HCT116 (cell line): ENCODE measurements around the gene DOCK9. TPM values are rescaled to one million over a fixed set of nuclear protein-coding genes. Genes with fewer than 3 reads are reported as not detected.

Source experiments
- ATAC-seq: fragments of 200-7000 bp; cut with Tn5 transposase; 2 replicates; pipeline ENCODE4 v1.9.1; 2020; ENCODE audit warnings: mild to moderate bottlenecking, moderate library complexity
- BruUV-seq: library from RNA; stranded (reverse); fragments of 400-500 nt; replicated peaks from 2 replicates; lab custom pipeline; 2021; lab: Mats Ljungman, UMichigan
- CTCF ChIA-PET: fragments of 300-600 bp; sonication (Branson Sonifier 250); formaldehyde crosslinking; loops from one replicate; lab custom pipeline; 2021; ENCODE audit warnings: antibody characterized with exemption; lab: Charles Lee
- POLR2A ChIA-PET: fragments of 300-600, 350-600 bp; sonication (Branson Sonifier 250); formaldehyde crosslinking; loops from one replicate; lab custom pipeline; 2021; ENCODE audit warnings: antibody characterized with exemption; lab: Charles Lee
- RAD21 ChIA-PET, 2 experiments: fragments of 300-600 bp; sonication (Branson Sonifier 250); formaldehyde crosslinking; loops; one replicate each; lab custom pipeline; 2023; ENCODE audit warnings: low total read pairs in 2 of 2; ENCODE audit not compliant: uncharacterized antibody in 2 of 2, unreplicated experiment in 2 of 2, low non-redundant PET in 1 of 2; lab: Charles Lee
- DNase-seq: peaks from one replicate; pipeline ENCODE4 v3.0.0-alpha.2; 2010; ENCODE audit warnings: low read depth, low spot score
- H2AFZ ChIP-seq: fragments of 200-600 bp; shearing (Covaris generic), sonication (generic); 2 replicates; pipeline ENCODE4 v1.6.1; 2017; ENCODE audit warnings: low read depth, mixed run types, mixed read lengths, antibody characterized with exemption, low read length; ENCODE audit not compliant: poor library complexity, severe bottlenecking
- H3K27ac ChIP-seq: 2 replicates; pipeline ENCODE4 v1.5.1; 2012; ENCODE audit warnings: low read depth, low read length
- H3K27me3 ChIP-seq: fragments of 200-600 bp; sonication (generic); 2 replicates; pipeline ENCODE4 v1.6.1; 2016; ENCODE audit warnings: mixed run types, low read length, mixed read lengths; ENCODE audit not compliant: insufficient read depth
- H3K36me3 ChIP-seq, 2 experiments: fragments of 200-500 bp in 1 of 2; fragments of 200-600 bp in 1 of 2; sonication (Bioruptor generic) in 1 of 2; sonication (generic) in 1 of 2; 2 replicates each; pipeline versions ENCODE4 v1.5.1 to v1.6.1; 2014 to 2016; ENCODE audit warnings: low read length in 2 of 2, inconsistent platforms in 1 of 2, mixed read lengths in 1 of 2, mixed run types in 1 of 2; ENCODE audit not compliant: insufficient read depth in 2 of 2, control insufficient read depth in 1 of 2
- H3K4me1 ChIP-seq, 2 experiments: fragments of 200-600 bp in 1 of 2; sonication (generic) in 1 of 2; 2 replicates each; pipeline versions ENCODE4 v1.5.1 to v1.6.1; 2012 to 2017; ENCODE audit warnings: low read length in 2 of 2, inconsistent platforms in 1 of 2, mild to moderate bottlenecking in 1 of 2, mixed read lengths in 1 of 2, mixed run types in 1 of 2, moderate library complexity in 1 of 2; ENCODE audit not compliant: insufficient read depth in 2 of 2, control insufficient read depth in 1 of 2
- H3K4me2 ChIP-seq: fragments of 200-600 bp; sonication (generic); 2 replicates; pipeline ENCODE4 v1.6.1; 2017; ENCODE audit warnings: mixed run types, low read length, mixed read lengths
- H3K4me3 ChIP-seq, 2 experiments: fragments of 200-600 bp in 1 of 2; sonication (generic) in 1 of 2; replicated peaks in 1 of 2; 2 replicates each; pipeline ENCODE4 v1.5.1; 2011 to 2016; ENCODE audit warnings: low read length in 2 of 2, control low read depth in 1 of 2, low read depth in 1 of 2, mild to moderate bottlenecking in 1 of 2, mixed read lengths in 1 of 2, mixed run types in 1 of 2
- H3K79me2 ChIP-seq: fragments of 200-600 bp; sonication (generic); 2 replicates; pipeline ENCODE4 v1.6.1; 2017; ENCODE audit warnings: mild to moderate bottlenecking, mixed run types, low read length, moderate library complexity, mixed read lengths; ENCODE audit not compliant: insufficient read depth
- H3K9ac ChIP-seq: fragments of 200-600 bp; sonication (generic); 2 replicates; pipeline ENCODE4 v1.6.1; 2016; ENCODE audit warnings: low read length, mixed read lengths
- H3K9me2 ChIP-seq: fragments of 200-600 bp; sonication (generic), shearing (Covaris generic); 2 replicates; pipeline ENCODE4 v1.6.1; 2017; ENCODE audit warnings: mixed run types, mild to moderate bottlenecking, moderate library complexity; ENCODE audit not compliant: insufficient read depth
- H3K9me3 ChIP-seq, 2 experiments: fragments of 200-500 bp in 1 of 2; fragments of 200-600 bp in 1 of 2; sonication (Bioruptor generic) in 1 of 2; sonication (generic) in 1 of 2; 2 replicates each; pipeline ENCODE4 v1.6.1; 2014 to 2017; ENCODE audit warnings: low read length in 2 of 2, mixed read lengths in 2 of 2, inconsistent platforms in 1 of 2, low read depth in 1 of 2, mild to moderate bottlenecking in 1 of 2, mixed run types in 1 of 2, moderate library complexity in 1 of 2; ENCODE audit not compliant: control insufficient read depth in 1 of 2, insufficient read depth in 1 of 2
- H4K20me1 ChIP-seq: fragments of 200-600 bp; sonication (generic), shearing (Covaris generic); 2 replicates; pipeline ENCODE4 v1.6.1; 2017; ENCODE audit warnings: mixed run types, mild to moderate bottlenecking, moderate library complexity; ENCODE audit not compliant: insufficient read depth
- ATF3 ChIP-seq: IDR thresholded peaks from 2 replicates; pipeline ENCODE4 v1.6.1; 2012
- CBX3 ChIP-seq: IDR thresholded peaks from 2 replicates; pipeline ENCODE4 v1.6.1; 2012; ENCODE audit warnings: low read depth
- CEBPB ChIP-seq: IDR thresholded peaks from 2 replicates; pipeline ENCODE4 v1.6.1; 2012; ENCODE audit warnings: low read depth
- EGR1 ChIP-seq: IDR thresholded peaks from 2 replicates; pipeline ENCODE4 v1.6.1; 2012; ENCODE audit warnings: low read depth
- ELF1 ChIP-seq: IDR thresholded peaks from 2 replicates; pipeline ENCODE4 v1.6.1; 2012; ENCODE audit warnings: low read depth, borderline replicate concordance
- EZH2 ChIP-seq: fragments of 200-600 bp; sonication (generic); IDR thresholded peaks from 2 replicates; pipeline ENCODE4 v1.6.1; 2017; ENCODE audit warnings: antibody characterized with exemption, mixed run types
- EZH2phosphoT487 ChIP-seq: fragments of 200-600 bp; IDR thresholded peaks from 2 replicates; pipeline ENCODE4 v1.6.1; 2018; ENCODE audit warnings: antibody characterized with exemption, borderline replicate concordance
- POLR2AphosphoS5 ChIP-seq: IDR thresholded peaks from 2 replicates; pipeline ENCODE4 v1.6.1; 2011; ENCODE audit warnings: mild to moderate bottlenecking, low read depth, low read length, moderate library complexity
- RAD21 ChIP-seq: IDR thresholded peaks from 2 replicates; pipeline ENCODE4 v1.6.1; 2012; ENCODE audit warnings: low read depth, mild to moderate bottlenecking
- REST ChIP-seq: IDR thresholded peaks from 2 replicates; pipeline ENCODE4 v1.6.1; 2012; ENCODE audit warnings: low read depth
- SIN3A ChIP-seq: IDR thresholded peaks from 2 replicates; pipeline ENCODE4 v1.6.1; 2012; ENCODE audit warnings: low read depth
- SP1 ChIP-seq: IDR thresholded peaks from 2 replicates; pipeline ENCODE4 v1.6.1; 2012; ENCODE audit warnings: low read depth
- SRF ChIP-seq: IDR thresholded peaks from 2 replicates; pipeline ENCODE4 v1.6.1; 2012; ENCODE audit warnings: low read depth
- ZBTB33 ChIP-seq: IDR thresholded peaks from 2 replicates; pipeline ENCODE4 v1.6.1; 2011; ENCODE audit warnings: mild to moderate bottlenecking, low read length, moderate library complexity; ENCODE audit not compliant: insufficient replicate concordance; ENCODE audit errors: extremely low read depth
- ZFX ChIP-seq: fragments of 450-650 bp; IDR thresholded peaks from 2 replicates; pipeline ENCODE4 v1.6.1; 2017
- intact Hi-C: fragments of 100-400 bp; cut with micrococcal nuclease; formaldehyde crosslinking; loops from 2 replicates; pipeline ENCODE4 v1.10.0; 2022
- total RNA-seq: library from RNA; stranded (reverse); gene quantifications from one replicate; pipeline ENCODE4 v1.2.1, GENCODE V29; 2021; ENCODE audit not compliant: unreplicated experiment
- TF ChIP-seq, protein P1 (sequence below): IDR thresholded peaks from 2 replicates; pipeline ENCODE4 v1.6.1; 2012
- TF ChIP-seq, protein P2 (sequence below), 3 experiments: fragments of 200-600 bp in 1 of 3; sonication (generic) in 1 of 3; IDR thresholded peaks in 2 of 3; conservative IDR thresholded peaks in 1 of 3; 2 replicates each; pipeline ENCODE4 v1.5.1; 2012 to 2017; ENCODE audit warnings: low read depth in 2 of 3, low read length in 2 of 3, antibody characterized with exemption in 1 of 3, borderline replicate concordance in 1 of 3, control low read depth in 1 of 3, mild to moderate bottlenecking in 1 of 3, mixed read lengths in 1 of 3, mixed run types in 1 of 3, moderate library complexity in 1 of 3; ENCODE audit not compliant: insufficient read depth in 1 of 3

DOCK9 gene
- total RNA-seq, 1 experiment from 2014 or later: 58.8 TPM

DNA sequence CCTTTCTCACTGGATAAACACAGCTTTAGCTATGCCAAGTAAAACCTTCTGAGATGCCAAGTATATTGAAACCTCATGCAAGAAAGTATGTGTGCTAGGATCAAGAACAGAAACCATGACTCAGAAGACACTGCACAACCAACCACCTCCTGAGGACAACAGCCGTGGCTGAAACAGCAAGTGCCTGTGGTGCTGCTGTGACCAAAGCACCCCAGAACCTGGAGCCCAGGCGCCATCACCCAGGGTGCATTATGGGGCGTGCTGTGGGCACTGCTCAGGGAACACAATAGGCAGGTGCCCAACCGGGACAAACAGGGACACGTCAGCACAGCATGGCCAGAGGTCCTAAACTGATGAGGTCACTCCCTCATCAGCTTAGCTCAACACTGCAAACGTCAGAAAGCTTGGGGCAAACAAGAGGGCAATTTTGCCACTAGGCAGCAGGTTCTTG is 124.1 kb downstream of the DOCK9 start:
- ATAC-seq (no peak), DNase-seq (no peak)
- intact Hi-C loops: no loop called here
- H3K4me2 ChIP-seq: no peak overlapping the region
- no peaks in the 10 kb centered on the region for H3K27me3 ChIP-seq
- BruUV-seq: no TSS peak
- H3K9me2 ChIP-seq: no peaks in the 10 kb centered on the region
- H3K27ac ChIP-seq: no peak overlapping the region
- ChIA-PET RAD21 (no interaction called here), POLR2A (no interaction called here), CTCF (no interaction called here)
- no peak overlapping the region for H3K9ac ChIP-seq
- no peak overlapping the region for H2AFZ ChIP-seq
- no peaks in the 10 kb centered on the region for H3K9me3 ChIP-seq
- H3K4me1 ChIP-seq: no peaks in the 10 kb centered on the region
- H3K79me2 ChIP-seq: no peaks in the 10 kb centered on the region
- peaks cover 3 to 8% of the 10 kb centered on the region in 2 experiments; a peak in 2 of 4 replicates for H3K36me3 ChIP-seq
- H3K4me3 ChIP-seq: no peak overlapping the region
- no peak for TF ChIP-seq EZH2phosphoT487
- TF ChIP-seq SP1: no peak
- TF ChIP-seq, protein P1, sequence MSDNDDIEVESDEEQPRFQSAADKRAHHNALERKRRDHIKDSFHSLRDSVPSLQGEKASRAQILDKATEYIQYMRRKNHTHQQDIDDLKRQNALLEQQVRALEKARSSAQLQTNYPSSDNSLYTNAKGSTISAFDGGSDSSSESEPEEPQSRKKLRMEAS: no peak
- TF ChIP-seq EGR1: no peak
- TF ChIP-seq ELF1: no peak
- no peak for TF ChIP-seq RAD21
- no peak for TF ChIP-seq SIN3A
- no peak for TF ChIP-seq CEBPB
- no peak for TF ChIP-seq EZH2
- TF ChIP-seq, protein P2, sequence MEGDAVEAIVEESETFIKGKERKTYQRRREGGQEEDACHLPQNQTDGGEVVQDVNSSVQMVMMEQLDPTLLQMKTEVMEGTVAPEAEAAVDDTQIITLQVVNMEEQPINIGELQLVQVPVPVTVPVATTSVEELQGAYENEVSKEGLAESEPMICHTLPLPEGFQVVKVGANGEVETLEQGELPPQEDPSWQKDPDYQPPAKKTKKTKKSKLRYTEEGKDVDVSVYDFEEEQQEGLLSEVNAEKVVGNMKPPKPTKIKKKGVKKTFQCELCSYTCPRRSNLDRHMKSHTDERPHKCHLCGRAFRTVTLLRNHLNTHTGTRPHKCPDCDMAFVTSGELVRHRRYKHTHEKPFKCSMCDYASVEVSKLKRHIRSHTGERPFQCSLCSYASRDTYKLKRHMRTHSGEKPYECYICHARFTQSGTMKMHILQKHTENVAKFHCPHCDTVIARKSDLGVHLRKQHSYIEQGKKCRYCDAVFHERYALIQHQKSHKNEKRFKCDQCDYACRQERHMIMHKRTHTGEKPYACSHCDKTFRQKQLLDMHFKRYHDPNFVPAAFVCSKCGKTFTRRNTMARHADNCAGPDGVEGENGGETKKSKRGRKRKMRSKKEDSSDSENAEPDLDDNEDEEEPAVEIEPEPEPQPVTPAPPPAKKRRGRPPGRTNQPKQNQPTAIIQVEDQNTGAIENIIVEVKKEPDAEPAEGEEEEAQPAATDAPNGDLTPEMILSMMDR (IDR thresholded peaks at IDR 0.05 in 2 of 3, conservative IDR thresholded peaks at IDR 0.05 in 1 of 3; ENCODE audit: borderline replicate concordance in 1 of 3, insufficient read depth in 1 of 3, low read depth in 2 of 3, low read length in 2 of 3): no peak
- TF ChIP-seq CBX3: no peak
- no peak for TF ChIP-seq ATF3
- no peak for TF ChIP-seq SRF
- TF ChIP-seq POLR2AphosphoS5: no peak
- no peak for TF ChIP-seq ZBTB33
- TF ChIP-seq REST: no peak
- TF ChIP-seq ZFX: no peak
- H4K20me1 ChIP-seq: no peaks in the 10 kb centered on the region
